ENCODE results near the gene TMEM250.
A peak's percentile ranks its signal among the peaks of the same experiment; 100 is the strongest.

Gene TMEM250

GRCh38 chr9:136147038-136147889, 28.6 kb upstream of the TMEM250 start:
- no peak for DNase-seq

DNA sequence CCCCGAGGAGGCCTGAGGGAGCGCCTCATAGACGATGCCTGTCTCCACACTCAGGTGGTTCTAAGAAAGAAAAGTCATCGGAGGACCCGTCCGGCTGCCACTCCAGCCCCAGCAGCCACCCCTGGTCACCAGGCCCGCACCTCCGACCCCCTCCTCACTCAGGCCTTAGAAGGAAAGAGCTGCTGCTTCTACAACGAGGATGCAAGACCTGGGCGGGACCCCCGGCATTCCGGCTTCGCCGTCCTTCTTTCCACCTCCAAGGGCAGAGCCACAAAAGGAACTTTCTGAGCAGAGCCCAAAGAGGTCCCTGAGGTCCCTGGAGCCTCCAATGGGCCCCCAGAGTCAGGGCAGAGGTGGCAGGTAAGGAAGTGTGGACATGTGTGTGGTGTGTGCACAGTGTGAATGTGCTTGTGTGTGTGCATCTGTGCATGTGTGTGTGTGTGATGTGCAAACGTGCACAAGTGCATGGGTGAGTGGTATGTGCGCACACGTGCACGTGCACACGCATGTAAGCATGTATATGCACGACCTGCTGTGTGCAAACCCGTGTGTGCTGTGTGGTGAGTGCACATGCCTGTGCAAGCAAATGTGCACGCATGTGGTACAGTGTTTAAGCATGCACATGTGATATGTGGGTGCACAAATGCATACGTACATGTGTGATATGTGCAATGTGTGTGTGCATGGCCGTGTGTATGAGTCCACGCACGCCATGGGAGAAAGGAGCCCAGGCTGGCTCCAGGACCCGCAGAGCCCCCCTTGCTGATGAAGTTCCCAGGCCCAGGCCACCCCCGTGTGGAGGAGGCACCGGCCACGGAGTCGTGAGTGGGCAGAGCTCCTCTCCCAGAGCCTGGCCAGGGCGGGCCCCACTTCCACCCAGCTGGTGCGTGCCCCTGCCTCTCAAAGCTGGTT, 27.7 kb upstream of the TMEM250 start:
- DNase-seq = no peak

DNA sequence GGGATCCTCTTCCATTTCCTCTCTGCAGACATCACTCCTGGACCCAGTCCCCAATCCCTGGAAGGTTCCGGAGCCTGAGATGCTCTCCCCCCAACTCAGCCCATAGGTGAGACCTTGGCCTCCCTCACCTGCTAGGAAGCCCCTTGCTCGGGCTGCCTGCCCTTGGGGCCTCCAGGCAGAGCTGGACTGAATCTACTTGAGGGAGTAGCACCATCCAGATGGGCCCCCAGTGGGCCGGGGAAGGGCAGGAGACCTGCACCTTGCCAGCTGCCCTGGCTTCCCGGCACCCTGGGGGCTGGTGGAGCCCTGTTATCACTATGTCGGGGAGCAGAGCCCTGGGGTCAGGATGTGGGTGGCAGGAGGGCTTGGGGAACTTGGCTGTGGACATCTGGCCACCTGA, 26.9 kb upstream of the TMEM250 start:
- DNase-seq = no peak

DNA sequence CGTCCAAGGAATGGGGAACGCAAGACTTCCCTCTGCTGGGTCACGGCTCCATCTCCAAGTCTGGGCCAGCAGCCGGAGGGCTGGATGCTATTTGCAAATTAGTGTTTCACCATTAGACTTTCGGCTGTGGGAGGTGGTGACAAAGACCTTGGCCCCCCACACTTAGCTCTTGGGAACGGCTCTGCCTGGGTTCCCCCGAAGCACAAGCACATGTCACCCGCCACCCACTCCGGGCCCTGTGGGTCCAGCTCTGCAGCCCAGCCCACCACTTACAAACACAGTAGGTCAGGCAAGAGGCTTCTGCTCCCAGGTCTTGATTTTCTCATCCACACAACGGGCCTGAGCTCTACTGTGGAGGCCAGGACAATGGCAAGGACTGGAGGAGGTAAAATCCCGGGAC, 25.8 kb upstream of the TMEM250 start:
- no peak for DNase-seq

- no peak for DNase-seq
Observed at GRCh38 chr9:136143215-136144001, 24.7 kb upstream of the TMEM250 start.

- DNase-seq = no peak
Observed at GRCh38 chr9:136142859-136143214, 24.2 kb upstream of the TMEM250 start.

- no peak for DNase-seq
Observed at GRCh38 chr9:136142414-136142796, 23.7 kb upstream of the TMEM250 start.

DNA sequence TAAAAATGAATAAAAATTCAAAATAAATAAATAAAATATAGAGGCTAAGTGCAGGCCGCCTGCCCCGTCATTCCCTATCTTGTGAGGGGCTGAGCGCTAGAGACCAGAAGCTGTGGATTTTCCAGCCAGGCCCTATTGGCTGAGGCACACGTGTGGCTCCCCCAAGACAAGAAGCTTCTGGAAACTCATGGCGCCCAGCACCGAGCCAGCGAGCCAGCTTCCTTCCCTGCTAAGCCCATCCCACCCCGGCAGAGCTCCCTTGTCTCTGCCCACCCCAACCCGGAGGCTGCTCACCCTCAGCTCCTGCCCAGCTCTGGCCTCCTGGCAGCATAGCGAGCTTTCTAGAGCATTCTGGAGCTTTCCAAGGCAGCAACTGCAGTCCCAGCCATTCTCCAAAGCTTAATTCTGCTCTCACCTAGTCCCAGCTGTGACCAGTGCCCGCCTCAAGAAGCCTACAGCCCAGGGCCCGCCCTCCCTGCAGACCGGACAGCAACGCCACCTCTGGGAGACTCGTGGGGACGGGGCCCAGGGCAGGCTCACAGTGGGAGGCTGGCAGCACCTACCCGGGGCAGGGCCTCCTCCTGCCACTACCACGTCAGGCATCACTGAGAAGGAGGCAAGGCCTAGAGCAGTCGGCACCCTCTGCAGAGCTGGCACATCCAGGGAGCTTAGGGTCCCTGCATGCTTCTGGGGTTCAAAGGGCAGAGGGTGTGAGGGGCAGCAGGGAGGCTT, 23.2 kb upstream of the TMEM250 start:
- DNase-seq = no peak

- no peak for DNase-seq
Observed at GRCh38 chr9:136140966-136141365, 22.3 kb upstream of the TMEM250 start.

- no peak for DNase-seq
Observed at GRCh38 chr9:136140046-136140445, 21.4 kb upstream of the TMEM250 start.

DNA sequence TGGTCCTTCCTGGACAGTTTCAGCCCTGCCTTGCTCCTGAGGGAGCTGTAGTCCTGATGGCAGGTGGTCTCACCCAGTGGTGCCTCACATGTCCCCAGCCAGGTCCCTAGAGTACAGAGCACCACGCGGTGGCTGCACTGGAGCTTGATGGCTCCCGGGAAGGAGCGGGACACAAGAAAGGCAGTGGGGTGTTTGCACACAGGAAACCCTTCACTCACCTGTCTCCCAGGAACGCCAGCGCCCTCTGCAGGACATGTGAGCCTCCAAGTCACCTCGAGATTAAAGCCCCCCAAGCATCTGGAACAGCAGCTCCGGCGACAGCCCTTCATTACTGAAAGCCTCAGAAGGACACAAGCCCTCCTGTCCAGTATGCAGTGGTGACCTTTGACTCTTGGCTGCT, 19.9 kb upstream of the TMEM250 start:
- DNase-seq = peak; percentile 48

DNA sequence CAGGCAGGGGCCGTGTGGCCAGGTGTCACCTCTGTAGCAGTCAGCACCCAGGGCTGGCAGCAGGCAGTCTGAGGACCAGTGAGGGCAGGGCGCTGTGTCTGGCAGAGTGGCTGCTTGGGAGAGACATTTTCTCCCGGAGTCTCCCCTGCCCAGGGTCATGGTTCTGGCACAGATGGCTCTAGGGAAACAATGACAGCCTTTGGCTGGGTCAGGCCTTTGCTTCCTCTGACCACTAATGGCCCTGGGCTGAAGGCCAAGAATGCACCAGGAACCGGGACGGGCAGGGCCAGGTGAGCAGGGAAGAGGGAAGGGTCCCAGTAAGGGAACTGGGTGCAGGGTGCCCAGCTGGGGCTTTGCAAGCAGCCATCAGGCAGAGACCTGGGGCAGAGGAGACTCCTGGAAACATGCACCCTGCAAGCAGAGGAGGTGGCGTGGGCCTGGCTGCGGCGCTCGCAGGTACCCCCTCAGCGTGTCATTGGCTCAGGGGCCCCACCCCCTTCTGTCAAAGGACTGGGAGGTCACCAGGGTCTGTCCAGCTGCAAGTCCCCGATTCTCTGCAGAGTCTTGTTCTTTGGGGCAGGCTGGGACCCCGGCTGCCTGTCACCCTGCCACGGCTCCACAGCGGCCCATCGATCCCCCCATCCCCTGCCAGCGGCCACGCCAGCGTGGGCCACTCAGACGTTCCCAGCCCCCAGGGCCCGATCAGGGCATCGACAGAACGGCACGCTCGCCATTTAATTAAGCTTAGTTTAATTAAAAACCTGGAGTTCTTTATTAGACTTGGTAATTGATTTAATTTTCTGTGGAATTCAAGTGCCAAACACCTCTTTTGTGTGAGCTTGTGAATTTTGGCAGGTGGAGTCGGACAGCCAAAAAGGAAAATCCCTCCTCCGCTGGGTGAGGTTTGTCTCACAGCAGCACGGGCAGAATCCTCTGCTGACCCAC, 18.9 kb upstream of the TMEM250 start:
- no peak for DNase-seq

GRCh38 chr9:136136127-136136925, 17.7 kb upstream of the TMEM250 start:
- DNase-seq = no peak

DNA sequence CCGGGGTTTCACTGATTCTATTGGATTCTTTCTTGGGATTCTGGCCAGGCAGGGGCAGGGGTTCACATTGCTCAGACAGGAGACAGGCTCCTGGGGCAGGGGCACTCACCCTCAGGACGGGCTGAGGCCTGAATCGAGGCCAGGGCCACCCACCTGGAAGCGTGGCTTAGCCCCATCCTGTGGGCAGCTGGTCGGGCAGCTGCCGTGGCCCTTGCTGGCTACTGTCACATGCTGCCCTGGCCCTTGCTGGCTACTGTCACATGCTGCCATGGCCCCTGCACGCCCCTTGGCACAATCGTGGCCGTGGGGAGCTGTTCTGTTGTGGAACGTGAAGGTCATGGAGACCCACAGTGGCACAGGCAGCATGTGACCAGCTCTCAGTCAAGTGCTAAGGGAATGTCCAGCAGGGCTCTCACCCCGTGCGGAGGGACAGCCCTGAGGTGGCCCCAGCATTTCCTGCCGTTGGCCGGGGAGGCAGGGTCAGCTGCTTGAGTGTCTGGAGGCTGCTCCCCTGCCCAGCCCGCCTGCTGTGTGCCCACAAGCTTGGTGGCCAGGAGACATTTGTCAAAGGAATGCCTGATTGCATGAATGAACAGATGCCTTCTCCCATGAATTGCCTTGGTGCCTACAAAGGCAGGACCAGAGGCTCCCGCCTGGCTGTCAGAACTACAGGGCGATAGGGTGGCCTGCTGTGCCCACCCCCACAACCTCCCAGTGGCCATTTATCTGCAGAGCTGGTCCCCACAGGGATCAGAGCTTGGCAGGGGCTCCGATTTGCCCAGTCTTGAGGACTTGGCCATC, 16.9 kb upstream of the TMEM250 start:
- no peak for DNase-seq

DNA sequence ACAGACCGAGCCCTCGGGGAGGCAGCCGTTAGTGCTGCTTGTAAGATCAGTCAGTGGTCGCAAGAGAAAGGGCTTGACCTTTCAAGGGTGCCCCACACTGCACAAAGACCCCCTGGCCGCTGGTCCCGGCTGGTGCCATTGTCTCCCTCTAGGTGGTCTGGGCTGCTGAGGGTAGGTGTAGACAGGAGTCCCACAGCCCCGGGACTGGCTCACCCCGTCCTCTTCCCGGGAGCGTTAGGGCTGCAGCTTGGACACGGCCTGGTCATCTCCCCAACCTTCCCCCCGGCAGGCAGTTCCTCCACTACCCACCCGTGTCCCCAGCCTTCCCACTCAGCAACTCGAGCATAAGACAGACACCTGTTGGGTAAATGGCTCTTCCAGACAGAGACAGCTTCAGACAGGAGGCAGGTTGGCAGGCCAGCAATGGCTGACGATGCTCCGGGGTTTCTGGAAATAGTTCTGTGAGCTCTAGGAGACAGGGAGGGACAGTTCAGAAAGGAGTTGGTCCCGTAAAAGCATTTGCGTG, 15.3 kb upstream of the TMEM250 start:
- DNase-seq = no peak

GRCh38 chr9:136133191-136133958, 14.7 kb upstream of the TMEM250 start:
- no peak for DNase-seq

DNA sequence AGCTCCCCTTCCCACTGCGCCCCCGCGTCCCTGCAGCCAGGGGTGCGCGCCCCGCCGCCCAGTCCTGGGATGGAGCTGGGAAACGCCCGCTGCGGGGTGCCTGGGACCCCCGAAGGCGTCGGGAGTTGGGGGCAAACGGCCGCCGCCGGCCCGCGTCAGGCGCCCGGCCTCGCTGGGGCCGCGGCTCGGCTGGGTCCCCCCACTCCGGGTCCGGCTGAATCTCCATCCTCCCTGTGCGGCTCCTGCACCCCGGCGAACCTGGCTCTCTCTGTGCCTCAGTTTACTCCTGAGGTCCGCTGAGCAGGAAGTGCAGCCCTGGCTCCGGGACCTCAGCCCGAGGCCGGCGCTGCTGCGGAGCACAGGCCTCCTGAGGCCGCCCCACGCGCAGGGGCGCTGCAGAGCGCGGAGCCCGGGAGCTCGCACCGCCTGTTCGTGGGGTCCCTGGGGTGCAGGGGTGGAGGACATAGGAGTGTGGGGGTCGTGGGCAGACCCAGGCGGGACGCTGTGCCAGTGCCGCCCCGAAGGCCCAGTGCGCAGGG, 13.9 kb upstream of the TMEM250 start:
- no peak for DNase-seq
